H1 (cell line): ENCODE measurements around the gene GSTO2. TPM values are rescaled to one million over a fixed set of nuclear protein-coding genes. Genes with fewer than 3 reads are reported as not detected.

Experiments used
- CTCF ChIA-PET: fragments of 300-600 bp; sonication (Branson Sonifier 250); formaldehyde crosslinking; loops from one replicate; lab custom pipeline; 2021; ENCODE audit not compliant: partially characterized antibody; lab: Charles Lee
- POLR2A ChIA-PET: fragments of 300-600 bp; sonication (Branson Sonifier 250); formaldehyde crosslinking; loops from one replicate; lab custom pipeline; 2021; ENCODE audit warnings: inconsistent platforms; ENCODE audit not compliant: partially characterized antibody; lab: Charles Lee
- DNase-seq, 2 experiments: peaks; one replicate each; pipeline versions ENCODE4 v3.0.0 to v3.0.0-alpha.2; 2010 to 2022; ENCODE audit warnings: low spot score in 2 of 2, low read depth in 1 of 2, mixed read lengths in 1 of 2
- FAIRE-seq: peaks from 2 replicates; lab custom pipeline; 2011; peaks lifted over from hg19 to GRCh38; lab: Jason Lieb, UNC
- H2AFZ ChIP-seq: 2 replicates; pipeline ENCODE4 v1.8.1; 2012; ENCODE audit warnings: low read length, inconsistent platforms
- H2AK5ac ChIP-seq: 2 replicates; pipeline ENCODE4 v1.6.1; 2013; ENCODE audit warnings: low read depth, low read length
- H2BK120ac ChIP-seq: replicated peaks from 2 replicates; pipeline ENCODE3; 2013; ENCODE audit warnings: low read depth, low read length, inconsistent platforms
- H2BK12ac ChIP-seq: 2 replicates; pipeline ENCODE4 v1.6.1; 2013; ENCODE audit warnings: low read depth, low read length
- H2BK15ac ChIP-seq: 2 replicates; pipeline ENCODE4 v1.6.1; 2013; ENCODE audit warnings: low read length
- H2BK20ac ChIP-seq: 2 replicates; pipeline ENCODE4 v1.6.1; 2013; ENCODE audit warnings: low read length
- H2BK5ac ChIP-seq: 2 replicates; pipeline ENCODE4 v1.6.1; 2013; ENCODE audit warnings: low read depth, low read length
- H3K14ac ChIP-seq: 2 replicates; pipeline ENCODE4 v1.6.1; 2013; ENCODE audit warnings: inconsistent platforms; ENCODE audit not compliant: insufficient read length
- H3K18ac ChIP-seq: 2 replicates; pipeline ENCODE4 v1.6.1; 2013; ENCODE audit warnings: low read length; ENCODE audit errors: extremely low read depth
- H3K23ac ChIP-seq: 2 replicates; pipeline ENCODE4 v1.6.1; 2013; ENCODE audit warnings: inconsistent platforms; ENCODE audit not compliant: insufficient read length
- H3K23me2 ChIP-seq: 2 replicates; pipeline ENCODE4 v1.6.1; 2013; ENCODE audit warnings: low read depth, low read length
- H3K27ac ChIP-seq: 2 replicates; pipeline ENCODE4 v1.6.1; 2011; ENCODE audit warnings: low read depth, low read length, inconsistent platforms
- H3K27me3 ChIP-seq, 4 experiments: replicated peaks in 1 of 4; 1 replicate in 1 of 4; 2 replicates in 3 of 4; pipeline versions ENCODE4 v1.6.1 to v1.8.1; 2011 to 2013; ENCODE audit warnings: low read length in 3 of 4, mild to moderate bottlenecking in 3 of 4, inconsistent platforms in 2 of 4, mixed read lengths in 2 of 4, moderate library complexity in 1 of 4; ENCODE audit not compliant: control insufficient read depth in 3 of 4, insufficient read depth in 3 of 4; ENCODE audit errors: extremely low read depth in 1 of 4
- H3K36me3 ChIP-seq, 4 experiments: 2 replicates each; pipeline versions ENCODE4 v1.6.1 to v1.8.1; 2011 to 2013; ENCODE audit warnings: mild to moderate bottlenecking in 4 of 4, low read length in 3 of 4, moderate library complexity in 2 of 4, control low read depth in 1 of 4, inconsistent platforms in 1 of 4; ENCODE audit not compliant: insufficient read depth in 4 of 4, control insufficient read depth in 2 of 4
- H3K4ac ChIP-seq: replicated peaks from 2 replicates; pipeline ENCODE3; 2013; ENCODE audit warnings: low read length, low read depth, mixed read lengths, inconsistent platforms; ENCODE audit not compliant: insufficient read length
- H3K4me1 ChIP-seq, 4 experiments: replicated peaks in 1 of 4; 1 replicate in 1 of 4; 2 replicates in 3 of 4; pipeline versions ENCODE4 v1.6.1 to v1.8.1; 2011 to 2013; ENCODE audit warnings: low read length in 3 of 4, inconsistent platforms in 2 of 4, mixed read lengths in 1 of 4; ENCODE audit not compliant: insufficient read depth in 4 of 4, control insufficient read depth in 3 of 4
- H3K4me2 ChIP-seq, 2 experiments: 2 replicates each; pipeline versions ENCODE4 v1.6.1 to v1.8.1; 2011 to 2013; ENCODE audit warnings: low read depth in 2 of 2, low read length in 2 of 2, control low read depth in 1 of 2, inconsistent platforms in 1 of 2, mild to moderate bottlenecking in 1 of 2; ENCODE audit not compliant: insufficient read depth in 1 of 2
- H3K4me3 ChIP-seq, 4 experiments: fragments of 200-600, 300-600 bp in 1 of 4; sonication (generic), shearing (Covaris generic), sonication (Bioruptor Twin) in 1 of 4; 2 replicates each; pipeline versions ENCODE4 v1.5.1 to v1.8.1; 2011 to 2016; ENCODE audit warnings: low read length in 4 of 4, low read depth in 3 of 4, control low read depth in 2 of 4, inconsistent platforms in 2 of 4, mild to moderate bottlenecking in 2 of 4, mixed read lengths in 1 of 4, moderate library complexity in 1 of 4; ENCODE audit not compliant: insufficient read depth in 2 of 4; ENCODE audit errors: extremely low read depth in 1 of 4
- H3K56ac ChIP-seq: replicated peaks from 2 replicates; pipeline ENCODE3; 2013; ENCODE audit warnings: low read depth, mild to moderate bottlenecking, mixed read lengths, low read length, inconsistent platforms; ENCODE audit not compliant: insufficient read length
- H3K79me1 ChIP-seq: 2 replicates; pipeline ENCODE4 v1.6.1; 2013; ENCODE audit warnings: low read depth, low read length, control low read depth
- H3K79me2 ChIP-seq, 2 experiments: 2 replicates each; pipeline versions ENCODE4 v1.6.1 to v1.8.1; 2012 to 2013; ENCODE audit warnings: low read length in 2 of 2, mild to moderate bottlenecking in 2 of 2, inconsistent platforms in 1 of 2; ENCODE audit not compliant: insufficient read depth in 2 of 2, control insufficient read depth in 1 of 2
- H3K9ac ChIP-seq, 4 experiments: replicated peaks in 1 of 4; 1 replicate in 1 of 4; 2 replicates in 3 of 4; pipeline versions ENCODE4 v1.6.1 to v1.8.1; 2011 to 2013; ENCODE audit warnings: low read depth in 3 of 4, low read length in 3 of 4, control low read depth in 2 of 4, mild to moderate bottlenecking in 2 of 4, moderate library complexity in 2 of 4, inconsistent platforms in 1 of 4; ENCODE audit errors: extremely low read depth in 1 of 4
- H3K9me3 ChIP-seq, 2 experiments: 2 replicates each; pipeline versions ENCODE4 v1.6.1 to v1.8.1; 2012 to 2013; ENCODE audit warnings: mild to moderate bottlenecking in 2 of 2, moderate library complexity in 2 of 2, control low read depth in 1 of 2, inconsistent platforms in 1 of 2, low read depth in 1 of 2, low read length in 1 of 2, mixed read lengths in 1 of 2; ENCODE audit not compliant: insufficient read depth in 2 of 2
- H4K20me1 ChIP-seq, 2 experiments: replicated peaks in 1 of 2; 2 replicates each; pipeline versions ENCODE3 to v1.8.1; 2011 to 2013; ENCODE audit warnings: inconsistent platforms in 2 of 2, low read length in 2 of 2, mild to moderate bottlenecking in 1 of 2; ENCODE audit not compliant: insufficient read depth in 2 of 2, control insufficient read depth in 1 of 2
- H4K5ac ChIP-seq: 2 replicates; pipeline ENCODE4 v1.6.1; 2013; ENCODE audit warnings: low read length, low read depth, mixed read lengths, inconsistent platforms; ENCODE audit not compliant: insufficient read length
- H4K8ac ChIP-seq: 2 replicates; pipeline ENCODE4 v1.8.0; 2013; ENCODE audit warnings: mild to moderate bottlenecking, moderate library complexity, low read length, inconsistent platforms; ENCODE audit not compliant: insufficient read depth; ENCODE audit errors: extremely low read depth
- H4K91ac ChIP-seq: replicated peaks from 2 replicates; pipeline ENCODE3; 2013; ENCODE audit warnings: low read length, mixed read lengths, inconsistent platforms; ENCODE audit not compliant: insufficient read length
- ASH2L ChIP-seq: fragments of 200-600, 300-600 bp; sonication (generic); IDR thresholded peaks from one replicate; pipeline ENCODE4 v1.7.1; 2017; ENCODE audit warnings: low read length
- ATF3 ChIP-seq: IDR thresholded peaks from 2 replicates; pipeline ENCODE4 v1.6.1; 2011; ENCODE audit warnings: low read depth, mild to moderate bottlenecking, low read length; ENCODE audit not compliant: insufficient read depth
- HDAC6 ChIP-seq: IDR thresholded peaks from one replicate; pipeline ENCODE4 v1.7.1; 2012; ENCODE audit warnings: low read depth, mild to moderate bottlenecking, inconsistent platforms, low read length, moderate library complexity
- MAX ChIP-seq: IDR thresholded peaks from 2 replicates; pipeline ENCODE4 v1.6.1; 2012; ENCODE audit warnings: inconsistent platforms
- POLR2AphosphoS5 ChIP-seq: IDR thresholded peaks from 2 replicates; pipeline ENCODE4 v1.6.1; 2011; ENCODE audit warnings: low read depth, low read length
- RNF2 ChIP-seq: fragments of 200-900, 300-1000 bp; sonication (generic); IDR thresholded peaks from 2 replicates; pipeline ENCODE4 v1.7.1; 2016; ENCODE audit warnings: borderline replicate concordance, low read depth, mild to moderate bottlenecking, antibody characterized with exemption, low read length; ENCODE audit not compliant: poor library complexity, severe bottlenecking; ENCODE audit errors: missing control alignments
- RXRA ChIP-seq: IDR thresholded peaks from 2 replicates; pipeline ENCODE4 v1.6.1; 2011; ENCODE audit warnings: low read depth, mild to moderate bottlenecking, low read length, moderate library complexity; ENCODE audit not compliant: insufficient read depth
- SAP30 ChIP-seq: fragments of 300-600 bp; sonication (generic); IDR thresholded peaks from 2 replicates; pipeline ENCODE4 v1.7.1; 2012; ENCODE audit warnings: low read length, moderate library complexity, mild to moderate bottlenecking, inconsistent platforms; ENCODE audit not compliant: insufficient read depth, insufficient replicate concordance
- SP4 ChIP-seq: IDR thresholded peaks from 2 replicates; pipeline ENCODE4 v1.6.1; 2012; ENCODE audit warnings: low read length, inconsistent platforms
- TAF1 ChIP-seq: IDR thresholded peaks from 2 replicates; pipeline ENCODE4 v1.6.1; 2011; ENCODE audit warnings: mild to moderate bottlenecking, low read depth, low read length
- USF2 ChIP-seq: IDR thresholded peaks from 2 replicates; pipeline ENCODE4 v1.6.1; 2011; ENCODE audit warnings: low read length, improper control_type of control experiment
- WGBS, 2 experiments: shearing (Covaris generic) in 1 of 2; methylation state at CpG; one replicate each; pipeline versions ENCODE4 v1.1.6 to v1.1.7; 2013 to 2015; ENCODE audit warnings: low lambda C conversion rate in 2 of 2, mixed read lengths in 2 of 2, inconsistent platforms in 1 of 2, low coverage in 1 of 2, missing lambda C conversion rate in 1 of 2; ENCODE audit not compliant: insufficient replicate concordance in 2 of 2, insufficient coverage in 1 of 2, insufficient read length in 1 of 2; ENCODE audit errors: extremely low coverage in 1 of 2, missing lambda C conversion rate in 1 of 2; 5-methylcytosine and 5-hydroxymethylcytosine counted together
- polyA plus RNA-seq, 7 experiments: library from polyadenylated mRNA; depleted of rRNA in 3 of 7; stranded (reverse) in 5 of 7; unstranded in 2 of 7; fragments of >200 nt in 5 of 7; fragments of 200-250 nt in 2 of 7; gene quantifications; 1 replicate in 5 of 7; 2 replicates in 1 of 7; 4 replicates in 1 of 7; pipeline versions ENCODE4 v1.2.1 to v1.2.3, GENCODE V29; 2011 to 2013; ENCODE audit warnings: missing spikeins in 2 of 7, mixed read lengths in 2 of 7
- total RNA-seq: library from RNA; stranded (reverse); fragmentation: NEBNext Ultra II Directional; extraction: Animal tissue kit (Norgen Biotek cat#: 25700); gene quantifications from 2 replicates; pipeline ENCODE4 v1.2.1, GENCODE V29; 2021

Gene GSTO2
- total and polyA plus RNA-seq, 2 of the 8 experiments (the other 6 are each of a cell fraction or from before 2014, with no cell fraction given) = 13.1 to 41.7 TPM

GRCh38 chr10:104273286-104273685 is 4.3 kb downstream of the GSTO2 start:
- no peak overlapping the region for H2BK5ac ChIP-seq
- no peaks in the 10 kb centered on the region for H3K9me3 ChIP-seq
- WGBS, 2 experiments = 93% methylated on average over 1 of the region's 1 CpG; no CpG with 5 or more reads in 1 of the 2 experiments
- FAIRE-seq (no peak), DNase-seq (no peak)
- no peak overlapping the region for H2BK15ac ChIP-seq
- no peak overlapping the region for H3K23ac ChIP-seq
- no peak overlapping the region for H2BK20ac ChIP-seq
- H3K18ac ChIP-seq = no peak overlapping the region
- H2BK120ac ChIP-seq = no peak overlapping the region
- H3K14ac ChIP-seq = no peak overlapping the region
- H4K8ac ChIP-seq = no peak overlapping the region
- no peak overlapping the region for H3K4me3 ChIP-seq
- no peak overlapping the region for H3K4ac ChIP-seq
- H3K4me2 ChIP-seq = no peak overlapping the region
- H4K5ac ChIP-seq = no peak overlapping the region
- ChIA-PET CTCF (interaction anchor here (0.6 to 8.7 kb wide), 24 partner anchors 11 to 385 kb away, joined by 3 to 146 read pairs (median 6); partner anchors contain the start of genes CFAP58, GSTO1 and ITPRIP), POLR2A (interaction anchor here (0.8 to 3.4 kb wide), 3 partner anchors 18 to 152 kb away, joined by 3 to 20 read pairs (median 9); partner anchors contain the start of genes GSTO1 and SFR1)
- H3K36me3 ChIP-seq = peaks cover 0 to 2% (median 0%) of the 10 kb centered on the region in 4 experiments; a peak in 1 of 8 replicates
- H3K79me2 ChIP-seq = peaks cover 0 to 3% of the 10 kb centered on the region in 2 experiments; a peak in 3 of 4 replicates
- H2BK12ac ChIP-seq = no peak overlapping the region
- peaks cover 0 to 1% (median 0%) of the 10 kb centered on the region in 4 experiments; a peak in 2 of 7 replicates for H3K4me1 ChIP-seq
- H3K56ac ChIP-seq = no peak overlapping the region
- H3K23me2 ChIP-seq = no peaks in the 10 kb centered on the region
- no peak overlapping the region for H2AFZ ChIP-seq
- no peak overlapping the region for H3K9ac ChIP-seq
- no peak overlapping the region for H3K27ac ChIP-seq
- H4K91ac ChIP-seq = no peak overlapping the region
- no peak overlapping the region for H2AK5ac ChIP-seq
- H3K27me3 ChIP-seq = peaks cover 0 to 7% (median 2%) of the 10 kb centered on the region in 4 experiments; a peak in 2 of 7 replicates
- H4K20me1 ChIP-seq = no peaks in the 10 kb centered on the region
- no peaks in the 10 kb centered on the region for H3K79me1 ChIP-seq
- TF ChIP-seq POLR2AphosphoS5 (no peak), SAP30 (no peak), SP4 (no peak), ASH2L (no peak), USF2 (no peak), HDAC6 (no peak), TAF1 (no peak), MAX (no peak), RXRA (no peak), ATF3 (no peak), RNF2 (no peak)
